Neural cell (in vitro differentiated cells): Measurements from ENCODE around the gene C2orf68. TPM values are rescaled to one million over a fixed set of nuclear protein-coding genes. Genes with fewer than 3 reads are reported as not detected.

Experiments
- H2AFZ ChIP-seq: fragments of 200-600, 300-800 bp; sonication (generic), shearing (Covaris generic); 2 replicates; pipeline ENCODE4 v1.6.0; 2014; ENCODE audit warnings: low read depth, mild to moderate bottlenecking, antibody characterized with exemption, low read length, moderate library complexity
- H3F3A ChIP-seq: fragments of 200-600 bp; shearing (Covaris generic); 2 replicates; pipeline ENCODE4 v1.6.1; 2016; ENCODE audit warnings: mild to moderate bottlenecking, moderate library complexity, mixed read lengths, antibody characterized with exemption, low read length; ENCODE audit not compliant: insufficient read depth, poor library complexity, severe bottlenecking
- H3K27ac ChIP-seq: fragments of 200-600, 300-800 bp; sonication (generic), shearing (Covaris generic); 2 replicates; pipeline ENCODE4 v1.5.1; 2014; ENCODE audit warnings: mild to moderate bottlenecking, low read length, moderate library complexity
- H3K27me3 ChIP-seq: fragments of 300-800, 200-600 bp; sonication (generic), shearing (Covaris generic); 2 replicates; pipeline ENCODE4 v1.6.0; 2014; ENCODE audit warnings: mild to moderate bottlenecking, low read depth, low read length, moderate library complexity; ENCODE audit not compliant: insufficient read depth
- H3K36me3 ChIP-seq: fragments of 300-800, 200-600 bp; sonication (generic), shearing (Covaris generic); 2 replicates; pipeline ENCODE4 v1.5.1; 2014; ENCODE audit warnings: mild to moderate bottlenecking, antibody characterized with exemption, low read length, moderate library complexity; ENCODE audit not compliant: insufficient read depth
- H3K4me2 ChIP-seq: fragments of 300-800, 200-600 bp; sonication (generic), shearing (Covaris generic); 2 replicates; pipeline ENCODE4 v1.6.0; 2014; ENCODE audit warnings: mild to moderate bottlenecking, low read length
- H3K4me3 ChIP-seq: fragments of 300-800, 200-600 bp; sonication (generic), shearing (Covaris generic); 2 replicates; pipeline ENCODE4 v1.5.1; 2014; ENCODE audit warnings: mild to moderate bottlenecking, low read length, moderate library complexity
- H3K79me2 ChIP-seq: fragments of 200-600 bp; shearing (Covaris generic); replicated peaks from 2 replicates; pipeline ENCODE4 v1.6.0; 2014; ENCODE audit warnings: mild to moderate bottlenecking, low read length, moderate library complexity; ENCODE audit not compliant: insufficient read depth
- H3K9ac ChIP-seq: fragments of 300-800, 200-600 bp; sonication (generic), shearing (Covaris generic); 2 replicates; pipeline ENCODE4 v1.6.1; 2016; ENCODE audit warnings: mild to moderate bottlenecking, low read length, mixed read lengths
- H3K9me2 ChIP-seq: fragments of 200-600 bp; shearing (Covaris generic); 2 replicates; pipeline ENCODE4 v1.6.1; 2016; ENCODE audit warnings: mild to moderate bottlenecking, low read length, mixed read lengths; ENCODE audit not compliant: insufficient read depth
- H3K9me3 ChIP-seq: fragments of 200-600, 300-800 bp; sonication (generic), shearing (Covaris generic); 2 replicates; pipeline ENCODE4 v1.6.1; 2016; ENCODE audit warnings: mild to moderate bottlenecking, mixed run types, low read length, moderate library complexity, mixed read lengths
- H4K20me1 ChIP-seq: fragments of 200-600 bp; shearing (Covaris generic); 2 replicates; pipeline ENCODE4 v1.6.1; 2016; ENCODE audit warnings: mild to moderate bottlenecking, mixed run types; ENCODE audit not compliant: insufficient read depth
- EP300 ChIP-seq: fragments of 450-650 bp; conservative IDR thresholded peaks from 2 replicates; pipeline ENCODE4 v1.6.1; 2014; ENCODE audit warnings: antibody characterized with exemption, mild to moderate bottlenecking, moderate library complexity; ENCODE audit not compliant: poor library complexity, severe bottlenecking
- EZH2 ChIP-seq: fragments of 200-600, 300-800 bp; shearing (Covaris generic), sonication (generic); IDR thresholded peaks from 2 replicates; pipeline ENCODE4 v1.6.1; 2014; ENCODE audit warnings: antibody characterized with exemption, low read length, borderline replicate concordance, mild to moderate bottlenecking; ENCODE audit not compliant: insufficient read depth, poor library complexity, severe bottlenecking
- MXI1 ChIP-seq: fragments of 450-650 bp; conservative IDR thresholded peaks from 2 replicates; pipeline ENCODE4 v1.6.1; 2014; ENCODE audit warnings: antibody characterized with exemption, mild to moderate bottlenecking; ENCODE audit not compliant: poor library complexity, severe bottlenecking
- POLR2AphosphoS5 ChIP-seq: IDR thresholded peaks from 2 replicates; pipeline ENCODE4 v1.6.1; 2012
- RAD21 ChIP-seq: fragments of 450-650 bp; conservative IDR thresholded peaks from 2 replicates; pipeline ENCODE4 v1.6.1; 2014; ENCODE audit warnings: antibody characterized with exemption, mild to moderate bottlenecking, moderate library complexity
- SMC3 ChIP-seq: fragments of 450-650 bp; conservative IDR thresholded peaks from 2 replicates; pipeline ENCODE4 v1.6.1; 2014; ENCODE audit warnings: antibody characterized with exemption, mild to moderate bottlenecking, moderate library complexity; ENCODE audit not compliant: poor library complexity
- TAF1 ChIP-seq: IDR thresholded peaks from 2 replicates; pipeline ENCODE4 v1.6.1; 2012; ENCODE audit warnings: low read depth
- polyA plus RNA-seq: library from polyadenylated mRNA; depleted of rRNA; stranded (reverse); fragments of >200 nt; gene quantifications from 2 replicates; pipeline ENCODE4 v1.2.3, GENCODE V29; 2014
- TF ChIP-seq, protein P1 (sequence below): IDR thresholded peaks from 2 replicates; pipeline ENCODE4 v1.6.1; 2012; ENCODE audit warnings: borderline replicate concordance
- TF ChIP-seq, protein P2 (sequence below): fragments of 450-650 bp; IDR thresholded peaks from 2 replicates; pipeline ENCODE4 v1.5.1; 2014; ENCODE audit warnings: antibody characterized with exemption, mild to moderate bottlenecking, moderate library complexity; ENCODE audit not compliant: poor library complexity, severe bottlenecking

C2orf68 gene
- polyA plus RNA-seq, 1 donor from 2014 or later: 28.0 TPM

DNA sequence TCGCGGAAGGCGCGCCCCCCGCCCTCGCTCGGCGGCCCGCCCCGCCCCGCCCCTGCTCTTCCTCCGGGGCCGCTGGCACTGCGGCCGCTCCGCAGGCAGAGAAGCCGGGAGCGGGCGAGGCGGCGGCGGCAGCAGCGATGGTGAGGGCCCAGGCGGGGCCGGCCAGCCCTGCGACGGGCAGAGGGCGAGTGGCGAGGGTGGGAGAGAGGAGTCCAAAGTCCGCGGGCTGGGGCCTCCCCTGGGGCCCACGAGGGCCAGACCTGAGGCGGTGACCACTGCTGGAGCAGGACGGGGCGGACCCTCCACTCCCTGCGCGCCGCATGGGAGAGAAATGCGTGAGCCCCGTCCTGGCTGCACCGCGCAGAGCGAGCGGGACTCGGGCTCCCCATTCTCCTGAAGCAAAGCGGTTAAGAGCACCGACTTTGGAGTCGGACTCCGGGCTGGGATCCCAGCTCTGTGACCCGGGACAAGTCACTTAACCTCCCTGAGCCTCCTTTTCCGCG, 27.5 kb downstream of the C2orf68 start, which contains the start of gene VAMP5:
TSS of gene VAMP5 (plus strand) at position 78 of the 503 bp plus-strand sequence. CDS start at position 138, 60 bp downstream.
- H3K27me3 ChIP-seq: peaks cover 42% of the 10 kb centered on the region
- H3K79me2 ChIP-seq: no peaks in the 10 kb centered on the region
- no peak within 1 kb of the TSS for H3K27ac ChIP-seq
- no peak within 1 kb of the TSS for H2AFZ ChIP-seq
- no peaks in the 10 kb centered on the region for H3F3A ChIP-seq
- H3K9me2 ChIP-seq: no peaks in the 10 kb centered on the region
- no peak within 1 kb of the TSS for H3K9ac ChIP-seq
- no peaks in the 10 kb centered on the region for H3K36me3 ChIP-seq
- H3K4me3 ChIP-seq: no peak within 1 kb of the TSS
- TF ChIP-seq, protein P1, sequence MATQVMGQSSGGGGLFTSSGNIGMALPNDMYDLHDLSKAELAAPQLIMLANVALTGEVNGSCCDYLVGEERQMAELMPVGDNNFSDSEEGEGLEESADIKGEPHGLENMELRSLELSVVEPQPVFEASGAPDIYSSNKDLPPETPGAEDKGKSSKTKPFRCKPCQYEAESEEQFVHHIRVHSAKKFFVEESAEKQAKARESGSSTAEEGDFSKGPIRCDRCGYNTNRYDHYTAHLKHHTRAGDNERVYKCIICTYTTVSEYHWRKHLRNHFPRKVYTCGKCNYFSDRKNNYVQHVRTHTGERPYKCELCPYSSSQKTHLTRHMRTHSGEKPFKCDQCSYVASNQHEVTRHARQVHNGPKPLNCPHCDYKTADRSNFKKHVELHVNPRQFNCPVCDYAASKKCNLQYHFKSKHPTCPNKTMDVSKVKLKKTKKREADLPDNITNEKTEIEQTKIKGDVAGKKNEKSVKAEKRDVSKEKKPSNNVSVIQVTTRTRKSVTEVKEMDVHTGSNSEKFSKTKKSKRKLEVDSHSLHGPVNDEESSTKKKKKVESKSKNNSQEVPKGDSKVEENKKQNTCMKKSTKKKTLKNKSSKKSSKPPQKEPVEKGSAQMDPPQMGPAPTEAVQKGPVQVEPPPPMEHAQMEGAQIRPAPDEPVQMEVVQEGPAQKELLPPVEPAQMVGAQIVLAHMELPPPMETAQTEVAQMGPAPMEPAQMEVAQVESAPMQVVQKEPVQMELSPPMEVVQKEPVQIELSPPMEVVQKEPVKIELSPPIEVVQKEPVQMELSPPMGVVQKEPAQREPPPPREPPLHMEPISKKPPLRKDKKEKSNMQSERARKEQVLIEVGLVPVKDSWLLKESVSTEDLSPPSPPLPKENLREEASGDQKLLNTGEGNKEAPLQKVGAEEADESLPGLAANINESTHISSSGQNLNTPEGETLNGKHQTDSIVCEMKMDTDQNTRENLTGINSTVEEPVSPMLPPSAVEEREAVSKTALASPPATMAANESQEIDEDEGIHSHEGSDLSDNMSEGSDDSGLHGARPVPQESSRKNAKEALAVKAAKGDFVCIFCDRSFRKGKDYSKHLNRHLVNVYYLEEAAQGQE: no peak
- TF ChIP-seq SMC3: no peak
- TF ChIP-seq, protein P2, sequence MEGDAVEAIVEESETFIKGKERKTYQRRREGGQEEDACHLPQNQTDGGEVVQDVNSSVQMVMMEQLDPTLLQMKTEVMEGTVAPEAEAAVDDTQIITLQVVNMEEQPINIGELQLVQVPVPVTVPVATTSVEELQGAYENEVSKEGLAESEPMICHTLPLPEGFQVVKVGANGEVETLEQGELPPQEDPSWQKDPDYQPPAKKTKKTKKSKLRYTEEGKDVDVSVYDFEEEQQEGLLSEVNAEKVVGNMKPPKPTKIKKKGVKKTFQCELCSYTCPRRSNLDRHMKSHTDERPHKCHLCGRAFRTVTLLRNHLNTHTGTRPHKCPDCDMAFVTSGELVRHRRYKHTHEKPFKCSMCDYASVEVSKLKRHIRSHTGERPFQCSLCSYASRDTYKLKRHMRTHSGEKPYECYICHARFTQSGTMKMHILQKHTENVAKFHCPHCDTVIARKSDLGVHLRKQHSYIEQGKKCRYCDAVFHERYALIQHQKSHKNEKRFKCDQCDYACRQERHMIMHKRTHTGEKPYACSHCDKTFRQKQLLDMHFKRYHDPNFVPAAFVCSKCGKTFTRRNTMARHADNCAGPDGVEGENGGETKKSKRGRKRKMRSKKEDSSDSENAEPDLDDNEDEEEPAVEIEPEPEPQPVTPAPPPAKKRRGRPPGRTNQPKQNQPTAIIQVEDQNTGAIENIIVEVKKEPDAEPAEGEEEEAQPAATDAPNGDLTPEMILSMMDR: no peak
- no peak for TF ChIP-seq EZH2
- TF ChIP-seq EP300: no peak
- TF ChIP-seq TAF1: no peak
- no peak for TF ChIP-seq RAD21
- no peak for TF ChIP-seq MXI1
- TF ChIP-seq POLR2AphosphoS5: no peak
- no peaks in the 10 kb centered on the region for H3K9me3 ChIP-seq
- no peaks in the 10 kb centered on the region for H4K20me1 ChIP-seq
- no peak within 1 kb of the TSS for H3K4me2 ChIP-seq

DNA sequence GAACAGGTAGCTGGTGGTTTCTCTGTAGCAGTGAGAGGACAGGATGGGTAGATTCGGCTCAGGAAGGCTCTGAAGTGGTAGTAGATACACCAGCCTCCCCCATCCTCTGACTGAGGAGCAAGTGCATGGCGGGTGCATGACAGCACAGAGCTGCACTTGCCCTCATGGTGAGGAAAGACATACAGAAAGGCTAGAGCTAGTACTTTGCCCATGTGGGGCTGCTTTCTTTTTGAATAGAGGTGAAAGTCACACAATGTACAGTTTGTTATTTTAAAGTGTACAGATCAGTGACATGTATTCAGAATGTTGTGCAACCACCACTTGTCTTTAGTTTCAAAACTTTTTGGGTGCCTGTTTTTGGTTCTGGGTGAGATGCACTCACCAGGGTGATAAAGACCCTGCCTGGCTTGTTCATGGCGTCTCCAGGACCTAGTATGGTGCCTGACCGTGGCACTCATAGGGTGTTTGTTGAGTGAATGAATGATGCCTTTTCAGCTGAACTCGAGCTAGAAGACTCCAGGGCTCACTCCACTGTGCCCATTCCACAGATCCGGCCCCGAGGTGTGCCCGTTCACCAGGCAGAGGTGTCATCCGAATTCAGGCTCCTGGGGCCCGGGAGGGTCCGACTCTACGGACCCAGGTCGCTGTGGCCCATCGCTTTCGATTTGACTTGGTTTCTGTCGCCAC, 28.1 kb downstream of the C2orf68 start:
- peaks cover 42% of the 10 kb centered on the region for H3K27me3 ChIP-seq
- no peaks in the 10 kb centered on the region for H3K79me2 ChIP-seq
- no peaks in the 10 kb centered on the region for H4K20me1 ChIP-seq
- H3K27ac ChIP-seq: no peak overlapping the region
- H3K9ac ChIP-seq: no peak overlapping the region
- no peaks in the 10 kb centered on the region for H3K9me3 ChIP-seq
- H3K4me2 ChIP-seq: no peak overlapping the region
- H3K36me3 ChIP-seq: no peaks in the 10 kb centered on the region
- TF ChIP-seq MXI1: no peak
- no peaks in the 10 kb centered on the region for H3F3A ChIP-seq
- H3K4me3 ChIP-seq: no peak overlapping the region
- no peaks in the 10 kb centered on the region for H3K9me2 ChIP-seq
- H2AFZ ChIP-seq: no peak overlapping the region
